ENCODE results near the gene SMIM28.
"Not testable (repeated sequence)": the region's sequence is repeated elsewhere in the genome, so short reads cannot be mapped to it uniquely, and the experiment has no call there.

The SMIM28 gene

DNA sequence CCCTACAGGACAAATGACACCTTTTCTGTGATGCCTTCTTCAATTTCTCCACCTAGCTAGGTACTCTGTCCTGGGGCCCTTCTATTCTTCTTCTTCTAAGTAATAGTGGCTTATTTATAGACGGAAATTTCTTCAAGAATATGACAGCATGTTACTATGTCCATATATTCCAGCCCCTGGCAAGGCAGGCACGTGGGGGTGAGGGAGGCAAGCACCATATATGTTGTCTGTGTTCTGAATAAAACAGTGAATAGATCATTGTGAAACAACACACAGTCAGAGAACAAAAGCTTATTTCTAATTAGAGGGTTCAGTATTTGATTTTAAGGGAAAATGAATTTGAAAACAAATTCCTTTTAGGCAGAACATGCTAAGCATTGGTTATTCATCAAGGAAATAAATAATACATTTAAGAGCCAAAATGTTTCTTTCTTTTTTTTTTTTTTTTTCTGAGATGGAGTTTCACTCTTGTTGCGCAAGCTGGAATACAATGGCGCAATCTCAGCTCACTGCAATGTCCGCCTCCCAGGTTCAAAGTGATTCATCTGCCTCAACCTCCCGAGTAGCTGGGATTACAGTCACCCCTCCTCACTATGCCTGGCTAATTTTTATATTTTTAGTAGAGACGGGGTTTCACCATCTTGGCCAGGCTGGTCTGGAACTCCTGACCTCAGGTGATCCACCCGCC lies 32.5 kb downstream of the SMIM28 start:
- DNase-seq, result no peak

DNA sequence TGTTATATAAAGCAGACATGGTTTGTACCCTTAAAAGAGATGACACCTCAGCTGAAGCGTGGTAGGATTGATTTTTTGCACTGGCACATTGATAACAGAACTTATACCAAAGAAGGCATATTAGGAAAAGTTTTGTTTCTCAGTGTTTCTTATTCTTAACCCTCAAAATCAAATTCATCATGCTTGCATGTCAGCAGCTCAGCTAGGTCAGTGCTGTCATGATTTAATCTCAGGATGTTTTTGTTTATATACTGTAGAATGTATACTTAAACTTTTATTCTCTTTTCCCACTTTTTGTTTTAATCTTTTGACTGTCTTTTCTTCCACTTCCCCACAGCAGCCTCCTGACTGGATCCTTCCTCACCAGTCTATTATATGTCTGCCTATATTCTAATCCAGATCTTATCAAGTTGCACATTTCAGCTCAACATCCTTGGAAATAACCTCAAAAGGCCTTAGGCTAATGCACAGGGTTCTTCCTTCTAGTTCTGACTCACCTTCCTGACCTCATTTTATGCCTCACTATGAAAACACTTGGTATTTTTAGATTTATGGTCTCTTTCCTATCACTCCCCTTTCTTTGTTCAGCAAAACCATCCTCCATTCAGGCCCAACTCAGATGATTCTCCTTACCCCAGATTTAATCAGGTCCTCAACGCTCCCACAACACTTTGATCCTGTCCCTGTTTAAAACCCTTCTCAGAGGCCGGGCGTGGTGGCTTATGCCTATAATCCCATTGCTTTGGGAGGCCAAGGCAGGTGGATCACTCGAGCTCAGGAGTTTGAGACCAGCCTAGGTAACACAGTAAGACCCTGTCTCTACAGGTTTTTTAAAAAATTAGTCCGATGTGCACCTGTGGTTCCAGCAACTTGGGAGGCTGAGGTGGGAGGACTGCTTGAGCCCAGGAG lies 33.5 kb downstream of the SMIM28 start:
- DNase-seq, result peak in 1 of 2 experiments; percentile 48

DNA sequence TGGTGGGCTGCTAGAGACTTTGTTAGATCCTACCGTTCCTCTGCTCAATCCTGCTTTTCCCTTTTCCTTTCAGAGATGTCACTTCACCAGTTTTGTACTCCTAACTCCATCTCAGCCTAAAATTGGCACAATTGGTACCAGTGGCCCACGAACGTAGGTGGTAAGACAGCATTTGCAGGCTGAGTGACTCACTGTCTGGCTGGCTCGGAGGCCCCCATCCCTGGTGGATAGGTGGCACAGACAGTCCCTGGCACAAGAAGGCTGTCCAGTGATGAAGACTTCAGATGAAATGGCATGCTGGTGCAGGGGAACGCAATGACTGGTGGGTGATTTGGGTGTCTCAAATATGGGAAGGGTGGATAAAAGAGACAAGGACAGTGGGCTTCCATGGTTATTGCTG lies 37.4 kb downstream of the SMIM28 start:
- no peak for DNase-seq

DNA sequence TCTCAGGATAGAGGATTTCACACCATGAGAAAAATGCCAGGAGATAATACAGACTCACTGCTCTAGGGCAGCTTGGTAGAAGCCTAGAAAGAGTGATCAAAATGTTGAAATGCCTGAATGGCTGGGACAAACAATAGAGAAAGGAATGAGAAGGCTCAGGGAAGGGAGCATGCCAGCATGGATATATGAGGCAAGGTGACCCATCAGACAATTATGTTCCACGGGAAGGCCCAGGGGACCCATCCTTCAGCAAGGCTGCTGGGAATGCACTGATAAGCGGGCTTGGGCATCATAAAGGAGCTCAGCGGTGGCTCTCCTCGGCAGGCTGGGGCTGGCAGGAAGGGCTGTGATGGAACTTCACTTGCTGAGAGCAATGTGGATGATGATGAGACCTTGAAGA lies 38.5 kb downstream of the SMIM28 start:
- DNase-seq, result no peak

DNA sequence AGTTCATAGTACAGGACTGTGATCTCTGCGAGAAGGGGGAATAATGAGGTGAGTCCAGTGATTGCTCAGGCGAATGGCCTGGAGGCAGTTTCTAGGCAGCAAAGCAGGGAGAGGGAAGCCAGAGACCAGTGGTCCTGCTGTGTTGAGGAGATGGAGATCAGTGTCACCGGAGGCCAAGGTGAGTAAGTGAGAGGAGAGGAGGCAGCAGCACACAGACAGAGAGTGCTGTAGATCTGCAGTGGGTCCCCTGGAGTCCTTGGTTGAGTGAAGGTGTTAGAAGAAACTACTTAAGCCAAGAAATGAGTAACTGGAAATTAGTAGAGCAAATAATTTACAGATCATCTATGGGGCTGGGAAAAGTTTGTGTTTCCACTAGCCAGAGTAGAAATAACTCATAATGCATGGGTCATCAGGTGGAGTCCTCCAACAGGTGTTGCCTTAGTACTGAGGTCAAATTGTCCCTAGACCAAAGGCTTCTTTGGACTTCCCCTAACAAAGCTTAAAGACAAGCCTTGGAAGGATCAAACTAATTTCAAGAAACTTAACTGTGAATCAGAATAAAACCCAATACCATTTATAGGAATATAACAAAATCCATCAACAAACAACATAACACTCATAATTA lies 39.9 kb downstream of the SMIM28 start:
- no peak for DNase-seq

DNA sequence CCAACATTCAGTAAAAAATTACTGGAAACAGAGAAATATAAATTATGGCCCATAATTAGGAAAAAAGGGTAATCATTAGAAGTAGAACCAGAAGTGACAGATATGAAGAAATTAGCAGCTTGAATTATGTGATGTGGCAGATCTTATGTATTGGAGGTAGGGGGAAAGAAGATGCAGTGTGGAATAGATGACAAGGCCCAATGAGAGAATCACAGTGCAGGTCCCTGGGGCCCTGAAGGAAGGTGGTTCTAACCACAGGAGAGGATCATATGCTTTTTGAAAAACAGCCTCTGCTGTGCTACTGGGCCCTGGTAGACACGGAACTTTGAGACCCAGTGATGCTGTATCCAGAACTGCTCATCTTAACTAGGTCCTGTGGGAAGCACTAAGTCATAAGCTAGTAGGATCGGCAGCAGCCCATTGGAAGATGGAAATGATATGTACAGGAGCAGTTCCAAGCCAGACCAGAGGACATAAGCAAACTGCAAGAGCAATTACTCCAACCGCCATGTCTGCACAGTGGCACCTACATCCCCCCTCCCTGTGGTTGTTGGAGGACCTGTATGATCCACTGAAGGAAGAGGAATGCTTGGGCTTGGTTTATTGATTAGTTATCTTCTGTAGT lies 40.5 kb downstream of the SMIM28 start:
- DNase-seq, result no peak

DNA sequence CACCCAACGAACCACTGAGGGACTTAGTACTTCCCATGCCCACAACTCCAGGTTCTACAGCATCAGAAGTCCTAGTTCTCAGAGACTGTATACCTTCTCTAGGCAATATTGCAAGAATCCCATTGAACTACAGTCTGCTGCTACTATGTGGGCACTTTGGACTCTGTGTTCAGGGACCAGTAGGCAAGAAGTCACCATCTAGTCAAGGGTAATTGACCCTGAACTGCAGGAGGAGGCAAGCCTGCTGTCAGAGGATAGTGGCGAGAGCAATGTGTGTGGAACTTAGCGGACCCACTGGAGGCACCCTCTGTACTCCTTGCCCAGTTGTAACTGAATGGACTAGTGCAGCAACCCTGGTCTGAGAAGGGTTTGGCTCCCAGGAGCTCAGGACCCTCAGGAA lies 42.1 kb downstream of the SMIM28 start:
- no peak for DNase-seq

DNA sequence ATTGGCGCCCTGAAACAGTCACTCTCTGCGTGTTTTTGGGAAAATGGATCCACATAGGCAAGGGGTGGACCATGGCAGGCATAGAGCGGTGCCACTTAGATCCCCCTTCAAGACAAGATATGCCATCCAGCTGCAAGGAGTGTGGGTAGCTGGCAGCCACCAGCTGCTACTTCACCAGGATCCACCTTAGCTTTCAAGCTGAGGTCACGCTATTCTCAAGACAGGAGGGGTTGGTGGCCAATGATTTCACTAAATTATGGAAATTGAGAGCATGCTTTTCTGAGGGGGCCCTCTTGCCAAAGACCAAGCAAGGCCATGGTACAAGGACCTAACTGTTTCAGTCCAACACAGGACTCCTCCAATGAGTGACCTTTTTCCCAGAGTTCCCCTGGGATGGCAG lies 42.7 kb downstream of the SMIM28 start:
- DNase-seq, result no peak

DNA sequence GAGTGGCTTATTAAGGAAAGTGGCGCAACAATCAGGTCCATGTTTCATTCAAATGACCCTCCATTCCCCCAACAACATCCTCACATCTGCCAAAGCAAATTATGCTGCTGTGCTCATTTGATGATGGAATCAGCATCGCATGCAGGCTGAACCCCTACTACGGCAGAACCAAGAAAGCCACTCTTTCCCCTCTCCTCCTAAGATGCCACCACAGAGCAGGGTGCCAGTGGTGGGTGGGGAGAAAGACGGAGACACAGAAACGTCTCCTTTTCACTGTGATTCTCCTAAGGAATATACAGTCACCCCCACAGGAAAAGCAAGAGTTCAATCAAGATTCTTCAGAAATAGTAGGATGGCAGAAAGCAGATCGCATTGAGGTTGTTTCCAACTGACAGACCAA lies 43.4 kb downstream of the SMIM28 start:
- DNase-seq, result no peak

DNA sequence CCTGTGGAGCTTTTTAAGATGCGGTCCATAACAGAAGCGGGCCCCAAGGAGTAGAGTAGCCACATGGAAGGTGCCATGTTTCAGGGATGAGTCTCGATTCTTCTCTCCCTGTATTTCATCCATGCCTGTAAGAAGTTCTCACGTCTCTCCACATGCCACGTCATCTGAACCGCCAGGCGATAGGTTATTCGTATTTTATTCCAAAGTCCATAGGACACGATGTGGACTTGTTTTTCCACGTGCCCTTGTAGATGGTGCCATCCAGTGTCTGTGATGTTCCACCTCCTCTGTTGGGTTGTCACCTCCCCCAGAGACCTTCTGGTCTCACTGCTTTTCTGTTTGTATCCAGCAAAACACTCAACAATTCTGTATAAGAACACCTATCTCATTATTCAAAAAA lies 43.9 kb downstream of the SMIM28 start:
- no peak for DNase-seq

DNA sequence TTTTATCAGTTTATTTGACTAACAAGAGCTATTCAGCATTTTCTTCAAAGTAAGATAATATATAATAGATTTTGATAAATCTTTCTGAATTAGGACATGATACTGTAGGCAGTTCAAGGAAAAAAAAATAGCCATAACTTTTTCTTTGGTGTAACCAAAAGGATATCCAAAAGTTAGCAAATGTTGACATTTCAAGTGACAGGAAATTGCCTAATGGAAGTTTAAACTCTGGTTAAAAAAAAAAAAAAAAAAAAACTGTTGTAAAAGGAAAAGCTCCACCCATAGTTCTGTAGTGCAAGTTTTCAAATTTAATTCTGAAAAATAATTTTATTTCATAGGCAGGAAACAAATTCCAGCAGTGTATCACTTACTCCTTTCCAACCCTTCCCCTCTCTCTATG lies 45.2 kb downstream of the SMIM28 start:
- no peak for DNase-seq

DNA sequence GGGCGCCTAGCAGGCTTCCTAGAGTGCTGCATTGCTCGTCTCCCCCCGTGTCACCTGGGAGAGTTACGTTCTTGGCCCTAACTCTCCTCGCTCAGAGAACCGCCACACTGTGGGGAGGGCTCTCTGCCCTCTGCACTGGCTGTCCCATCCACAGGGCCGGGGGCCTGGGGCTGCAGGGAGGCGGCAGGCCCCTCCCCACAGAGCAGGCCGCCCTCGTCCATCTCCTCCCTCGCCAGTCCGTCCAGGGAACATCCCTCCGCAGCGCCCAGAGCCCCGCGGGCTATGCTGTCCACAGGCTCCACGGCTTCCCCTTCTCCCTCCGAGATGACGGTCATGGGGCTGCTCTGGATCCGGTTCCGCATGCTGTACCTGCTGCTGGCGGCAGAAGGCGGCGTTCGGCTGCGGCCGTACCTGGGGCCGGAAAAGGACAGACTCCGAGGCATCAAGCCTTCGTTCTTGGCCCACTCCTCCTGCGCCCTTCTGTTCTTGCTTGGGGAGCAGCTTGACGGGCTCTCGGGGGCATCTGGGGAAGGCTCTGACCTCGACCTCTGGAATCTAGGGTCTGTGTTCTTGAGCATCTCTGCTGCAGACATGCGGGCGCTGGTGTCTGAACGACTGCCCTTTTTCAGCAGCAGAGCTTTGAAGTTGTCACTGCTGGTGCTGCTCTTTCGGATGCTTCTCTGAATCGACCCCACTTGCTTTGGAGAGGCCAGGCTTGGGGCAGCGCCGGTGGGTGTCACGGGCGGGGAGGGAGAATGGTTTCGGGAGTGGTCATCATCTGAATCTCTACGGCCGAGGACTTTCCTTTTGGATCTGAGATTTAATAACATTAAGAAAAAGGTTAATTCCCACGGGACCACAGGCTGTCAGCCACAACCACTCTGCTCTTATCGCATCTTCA lies 46.5 kb downstream of the SMIM28 start:
- DNase-seq, result no peak

DNA sequence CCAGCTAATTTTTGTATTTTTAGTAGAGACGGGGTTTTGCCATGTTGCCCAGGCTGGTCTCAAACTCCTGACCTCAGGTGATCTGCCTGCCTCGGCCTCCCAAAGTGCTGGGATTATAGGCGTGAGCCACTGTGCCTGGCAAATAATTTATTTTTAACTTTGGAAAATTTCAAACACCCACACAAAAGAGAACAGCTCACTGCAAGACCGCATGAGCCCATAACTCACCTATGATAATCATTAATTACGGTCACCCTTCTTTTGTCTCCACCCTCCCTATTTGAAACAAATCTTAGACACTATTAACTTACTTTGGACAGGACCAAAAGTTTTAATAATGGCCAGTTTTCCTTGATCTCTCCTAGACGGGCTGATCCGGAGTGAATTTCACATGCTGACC lies 47.6 kb downstream of the SMIM28 start:
- not testable (repeated sequence) for DNase-seq

DNA sequence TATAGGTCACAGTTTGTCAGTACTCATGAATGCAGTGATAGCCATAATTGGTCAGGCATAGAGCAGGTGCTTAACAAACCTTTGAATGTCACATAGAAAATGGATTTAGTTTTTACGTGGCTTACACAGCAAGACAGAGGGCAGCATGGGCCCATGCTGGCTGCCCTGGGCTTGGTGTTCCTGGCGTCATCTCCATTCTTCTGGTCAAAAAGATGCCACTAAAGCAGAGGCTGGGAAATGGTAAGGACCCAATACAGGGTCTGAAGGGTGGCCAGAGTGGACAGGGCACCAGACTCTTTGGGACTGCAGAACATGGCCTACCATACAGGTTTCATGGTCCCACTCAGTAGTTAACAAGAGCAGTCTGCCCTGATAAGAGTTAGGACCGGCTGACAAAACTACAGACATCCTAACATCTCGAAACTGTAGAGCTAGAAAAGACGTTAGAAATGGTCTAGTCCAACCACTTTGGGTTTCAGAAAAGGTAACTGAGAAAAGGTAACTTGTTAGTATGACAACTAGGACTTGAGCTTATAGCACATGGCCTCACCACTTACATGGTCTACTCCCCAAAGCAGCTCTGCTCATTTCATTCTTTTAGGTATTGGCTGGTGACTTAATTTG lies 48.9 kb downstream of the SMIM28 start:
- DNase-seq, result no peak

DNA sequence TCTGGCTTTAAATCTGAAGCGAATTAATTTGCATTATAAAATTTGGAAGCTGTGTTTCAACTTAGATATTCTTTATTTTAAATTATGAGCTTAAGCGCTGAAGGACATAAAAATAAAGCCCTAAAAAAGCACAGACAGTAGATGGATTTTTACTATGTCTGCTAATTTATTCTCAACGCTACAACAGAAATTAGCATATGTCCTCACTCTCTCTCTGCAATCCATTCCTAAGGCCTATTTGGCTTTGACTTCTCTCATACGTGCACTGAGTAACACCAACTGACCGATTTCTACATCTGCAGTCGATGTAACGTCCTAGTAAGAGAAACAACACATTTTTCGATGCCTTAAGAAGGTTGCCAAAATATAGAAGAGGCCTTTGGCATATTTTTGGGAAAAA lies 50.0 kb downstream of the SMIM28 start:
- no peak for DNase-seq

DNA sequence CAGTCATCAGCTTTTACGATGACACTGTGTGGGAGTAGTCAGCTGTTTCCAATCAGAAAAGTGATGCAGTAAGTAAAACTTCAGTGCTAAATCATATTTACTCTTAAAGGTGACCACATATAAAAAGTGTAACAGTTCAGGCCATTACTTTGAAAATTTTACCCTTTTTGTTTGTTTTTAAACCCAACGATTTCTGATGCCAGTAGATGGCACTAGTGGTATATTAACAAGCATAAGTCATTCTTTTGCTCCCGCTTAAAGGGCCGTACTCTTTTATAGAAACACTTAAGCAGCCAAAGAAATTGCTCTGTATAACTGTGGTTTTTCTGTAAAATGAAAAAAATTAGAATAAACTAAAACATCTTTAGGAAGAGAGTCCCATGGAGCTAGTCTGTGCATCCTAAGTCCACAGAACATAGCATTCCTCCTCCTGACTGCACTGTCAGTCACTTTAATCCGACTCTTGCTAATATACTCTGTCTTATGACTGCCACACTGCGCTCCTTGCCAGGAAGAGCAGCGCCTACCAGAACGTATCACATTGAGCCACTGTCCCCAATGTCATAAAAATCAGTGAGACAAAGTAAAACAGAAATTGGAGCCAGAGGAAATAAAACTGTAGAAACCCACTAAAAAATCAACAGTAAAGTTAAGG lies 51.4 kb downstream of the SMIM28 start:
- peak in 1 of 2 experiments; percentile 58 for DNase-seq

DNA sequence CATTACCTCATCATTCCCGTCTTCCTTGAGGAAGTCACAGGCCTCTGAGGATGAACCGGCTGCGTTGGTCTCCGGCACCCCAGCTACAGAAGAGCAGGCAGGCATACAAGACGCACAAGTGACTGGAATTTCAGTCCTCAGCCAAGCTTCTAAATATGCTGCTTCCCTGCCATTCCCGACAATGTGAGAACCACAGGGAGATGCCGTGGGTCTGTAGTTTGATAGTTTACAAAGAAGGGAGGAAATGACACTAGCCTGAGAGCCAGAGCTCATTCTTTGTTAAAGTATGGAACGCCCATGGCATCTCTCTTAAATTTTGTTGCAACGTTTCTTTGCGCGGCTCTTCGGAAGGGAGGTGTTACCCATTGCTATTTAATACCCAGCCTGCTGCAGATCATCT lies 52.1 kb downstream of the SMIM28 start:
- DNase-seq, result no peak

DNA sequence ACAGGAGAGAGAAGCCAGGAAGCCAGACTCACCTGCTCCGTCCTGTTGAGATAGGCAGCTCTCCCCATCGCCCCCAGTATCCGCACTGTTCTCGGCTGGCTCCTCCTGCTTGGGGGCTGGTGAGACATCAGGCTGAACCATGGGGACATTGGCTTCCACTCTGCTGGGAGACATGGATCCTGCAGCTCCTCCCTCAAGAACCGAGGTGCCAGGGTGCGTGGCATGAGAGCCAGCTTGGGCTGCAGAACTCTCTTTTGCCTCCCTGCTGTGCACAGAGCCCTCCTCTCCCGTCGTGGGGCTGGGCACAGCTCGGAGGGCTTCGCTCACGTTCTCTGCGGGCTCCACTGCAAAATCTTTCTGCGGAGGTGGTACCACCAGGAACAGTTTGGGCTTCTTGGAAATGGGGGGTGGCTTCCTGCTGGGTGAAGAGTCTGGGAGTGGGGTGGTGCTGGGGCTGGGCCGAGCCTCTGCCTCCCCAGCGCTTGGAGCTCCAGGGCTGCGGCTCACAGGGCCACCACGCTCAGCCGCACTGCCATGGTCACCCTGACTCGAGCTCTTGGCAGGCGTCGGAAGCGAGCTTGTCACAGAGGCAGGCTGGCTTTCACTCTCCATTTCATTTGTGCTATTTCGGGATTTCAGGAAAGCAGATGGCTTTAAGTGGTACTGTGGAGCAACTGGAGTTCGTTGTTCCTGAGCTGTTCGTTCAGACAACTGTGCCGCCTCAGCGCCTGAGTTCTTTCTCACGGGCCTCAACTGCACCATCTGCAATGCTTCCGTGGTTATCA lies 52.8 kb downstream of the SMIM28 start:
- no peak for DNase-seq

DNA sequence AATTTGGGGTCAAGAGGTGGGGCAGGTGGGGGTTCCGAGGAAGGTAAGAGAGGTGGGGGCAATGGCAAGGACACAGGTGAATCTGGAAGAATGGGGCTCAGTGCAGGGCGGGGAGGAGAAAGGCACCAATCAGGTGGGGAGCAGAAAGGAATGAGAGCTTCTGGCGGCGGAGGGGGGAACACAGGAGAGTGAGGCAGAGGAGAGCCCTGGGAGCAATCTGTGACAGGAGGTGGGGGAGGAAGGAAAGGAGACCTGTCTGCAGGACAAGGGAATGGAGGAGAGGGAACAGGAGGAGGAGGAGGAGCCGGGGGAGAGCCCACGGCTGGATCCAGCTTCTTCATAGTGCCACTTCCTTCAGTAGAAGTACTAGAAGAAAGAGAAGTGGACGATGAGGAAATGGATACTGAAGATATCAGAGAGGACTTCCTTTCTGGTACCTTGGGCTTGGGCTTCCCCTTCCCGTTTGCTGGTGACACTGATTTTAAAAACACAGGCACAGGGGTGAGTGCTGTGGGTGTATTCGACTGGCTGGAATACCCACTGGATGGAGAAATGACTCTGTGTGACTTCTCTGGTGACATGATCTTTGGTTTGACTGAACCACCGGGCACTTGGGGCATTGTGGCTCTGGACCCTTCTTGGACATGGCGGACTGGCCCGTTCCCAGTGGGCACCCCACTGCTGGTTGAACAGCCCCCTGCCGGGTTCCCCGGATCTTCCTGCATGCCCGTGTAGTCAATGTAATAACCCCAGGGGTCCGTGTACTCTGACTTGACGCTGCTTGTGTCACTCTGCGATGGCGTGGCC lies 53.8 kb downstream of the SMIM28 start:
- no peak for DNase-seq

DNA sequence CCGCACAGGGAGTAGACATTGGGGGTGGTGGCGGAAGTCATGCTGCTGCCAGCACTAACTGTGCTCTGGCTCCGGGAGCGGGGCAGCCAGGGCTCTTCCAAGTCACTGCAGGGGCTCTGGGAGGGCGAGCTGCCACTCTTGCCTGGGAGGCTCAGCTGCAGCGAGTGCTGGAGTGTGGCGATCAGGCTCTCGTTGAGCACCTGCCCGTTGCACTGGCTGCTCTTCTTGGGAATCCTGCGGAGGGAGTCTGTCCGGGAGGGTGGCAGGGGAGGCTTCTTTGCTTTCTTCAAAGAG lies 54.3 kb downstream of the SMIM28 start:
- DNase-seq, result no peak
